ENCODE data around the gene ITPR3.

- peak in 1 of 3 experiments; percentile 5 for TF ChIP-seq CTCF (optimal IDR thresholded peaks at IDR 0.05 in 1 of 3, IDR thresholded peaks at IDR 0.05 in 1 of 3, conservative IDR thresholded peaks at IDR 0.05 in 1 of 3; ENCODE audit: extremely low read depth in 1 of 3, insufficient read depth in 2 of 3, low read length in 3 of 3)
- TF ChIP-seq EZH2 (IDR thresholded peaks at IDR 0.05; ENCODE audit: low read length) = no peak
These were observed 1.8 kb upstream of the ITPR3 start for GRCh38 chr6:33619166-33619840.

All from keratinocyte (primary cell).